ENCODE measurements around the gene SPATC1L.

DNA sequence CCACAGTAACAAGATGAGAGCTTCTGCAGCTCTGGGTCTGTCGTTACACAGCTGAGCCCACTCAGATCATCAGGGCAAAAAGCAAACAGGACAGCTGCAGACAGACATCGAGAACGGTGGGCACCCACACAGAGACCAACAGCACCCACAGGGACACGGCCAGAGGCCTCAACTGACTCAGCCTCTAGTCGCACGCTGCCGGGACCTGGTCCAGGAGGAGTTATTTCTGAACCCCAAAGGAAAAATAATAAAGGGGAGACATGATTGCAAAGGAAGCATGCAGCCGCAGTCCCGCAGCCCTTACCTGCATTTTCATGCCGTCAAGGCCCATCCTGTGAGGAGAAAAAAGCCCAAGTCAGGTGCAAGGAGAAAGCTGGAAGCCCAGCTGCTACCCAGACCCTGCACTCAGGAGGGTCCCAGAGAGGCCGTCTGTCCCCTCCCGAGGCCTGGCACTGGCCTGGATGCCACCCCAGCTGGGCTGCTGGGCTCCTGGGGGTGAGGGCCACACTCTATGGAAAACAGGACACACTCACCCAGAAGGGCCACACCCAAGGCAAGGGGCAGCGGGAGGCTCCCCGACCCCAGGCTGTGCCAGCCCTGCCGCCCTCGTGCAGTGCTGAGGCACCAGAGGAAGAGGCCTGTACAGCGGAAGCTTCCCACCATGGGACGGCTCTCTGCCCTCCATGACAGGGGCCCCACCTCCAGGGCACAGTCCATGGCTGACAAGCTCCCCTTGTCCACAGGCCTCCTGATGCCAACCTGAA, 28.6 kb upstream of the SPATC1L start:
- TF ChIP-seq, protein P1, sequence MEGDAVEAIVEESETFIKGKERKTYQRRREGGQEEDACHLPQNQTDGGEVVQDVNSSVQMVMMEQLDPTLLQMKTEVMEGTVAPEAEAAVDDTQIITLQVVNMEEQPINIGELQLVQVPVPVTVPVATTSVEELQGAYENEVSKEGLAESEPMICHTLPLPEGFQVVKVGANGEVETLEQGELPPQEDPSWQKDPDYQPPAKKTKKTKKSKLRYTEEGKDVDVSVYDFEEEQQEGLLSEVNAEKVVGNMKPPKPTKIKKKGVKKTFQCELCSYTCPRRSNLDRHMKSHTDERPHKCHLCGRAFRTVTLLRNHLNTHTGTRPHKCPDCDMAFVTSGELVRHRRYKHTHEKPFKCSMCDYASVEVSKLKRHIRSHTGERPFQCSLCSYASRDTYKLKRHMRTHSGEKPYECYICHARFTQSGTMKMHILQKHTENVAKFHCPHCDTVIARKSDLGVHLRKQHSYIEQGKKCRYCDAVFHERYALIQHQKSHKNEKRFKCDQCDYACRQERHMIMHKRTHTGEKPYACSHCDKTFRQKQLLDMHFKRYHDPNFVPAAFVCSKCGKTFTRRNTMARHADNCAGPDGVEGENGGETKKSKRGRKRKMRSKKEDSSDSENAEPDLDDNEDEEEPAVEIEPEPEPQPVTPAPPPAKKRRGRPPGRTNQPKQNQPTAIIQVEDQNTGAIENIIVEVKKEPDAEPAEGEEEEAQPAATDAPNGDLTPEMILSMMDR (IDR thresholded peaks at IDR 0.05; ENCODE audit: low read depth, low read length): no peak
- TF ChIP-seq, protein P2, sequence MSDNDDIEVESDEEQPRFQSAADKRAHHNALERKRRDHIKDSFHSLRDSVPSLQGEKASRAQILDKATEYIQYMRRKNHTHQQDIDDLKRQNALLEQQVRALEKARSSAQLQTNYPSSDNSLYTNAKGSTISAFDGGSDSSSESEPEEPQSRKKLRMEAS (IDR thresholded peaks at IDR 0.05; ENCODE audit: low read depth, low read length): no peak
- TF ChIP-seq POLR2A (IDR thresholded peaks at IDR 0.05; ENCODE audit: extremely low read depth, insufficient read length): no peak

Data from NB4 (cell line).